ENCODE data around the gene TTLL8. TPM values are rescaled to one million over a fixed set of nuclear protein-coding genes. Genes with fewer than 3 reads are reported as not detected.

The TTLL8 gene
- total RNA-seq, 2 donors from 2014 or later = not detected

DNA sequence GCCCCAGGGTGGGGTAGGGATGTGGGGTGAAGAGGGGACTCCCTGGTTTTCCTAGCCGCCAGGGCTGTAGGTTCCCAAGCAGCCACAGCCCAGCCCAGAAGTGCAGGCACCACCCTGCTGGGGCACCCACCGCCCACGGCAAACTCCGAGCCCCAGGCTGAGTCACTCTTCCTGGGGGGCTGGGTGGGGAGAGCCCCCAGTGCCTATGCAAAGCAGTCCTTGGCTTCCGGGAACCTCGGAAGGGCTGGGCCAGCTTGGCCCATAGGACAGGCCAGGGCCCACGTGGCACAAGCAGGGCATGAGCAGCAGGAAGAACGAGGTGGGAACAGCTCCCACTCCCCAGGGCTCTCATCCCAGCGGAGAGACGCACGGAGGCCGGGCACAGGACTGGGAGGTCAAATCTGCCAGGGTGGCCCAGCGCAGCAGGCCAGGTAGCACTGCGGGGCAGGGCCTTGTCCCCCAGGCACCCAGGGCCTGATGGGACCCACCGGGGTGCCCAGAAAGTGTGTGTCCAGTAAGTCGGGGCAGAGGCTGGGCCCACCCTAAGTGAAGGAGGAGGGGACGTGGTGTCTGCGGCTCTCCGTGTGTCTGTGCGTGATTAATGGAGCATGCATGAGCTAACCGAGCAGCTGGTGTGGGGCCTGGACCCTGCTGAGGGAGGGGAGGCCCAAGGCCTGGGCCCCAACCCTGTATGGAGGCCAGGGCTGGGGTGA, 41.0 kb downstream of the TTLL8 start:
- no peak for ATAC-seq
- TF ChIP-seq, protein P1, sequence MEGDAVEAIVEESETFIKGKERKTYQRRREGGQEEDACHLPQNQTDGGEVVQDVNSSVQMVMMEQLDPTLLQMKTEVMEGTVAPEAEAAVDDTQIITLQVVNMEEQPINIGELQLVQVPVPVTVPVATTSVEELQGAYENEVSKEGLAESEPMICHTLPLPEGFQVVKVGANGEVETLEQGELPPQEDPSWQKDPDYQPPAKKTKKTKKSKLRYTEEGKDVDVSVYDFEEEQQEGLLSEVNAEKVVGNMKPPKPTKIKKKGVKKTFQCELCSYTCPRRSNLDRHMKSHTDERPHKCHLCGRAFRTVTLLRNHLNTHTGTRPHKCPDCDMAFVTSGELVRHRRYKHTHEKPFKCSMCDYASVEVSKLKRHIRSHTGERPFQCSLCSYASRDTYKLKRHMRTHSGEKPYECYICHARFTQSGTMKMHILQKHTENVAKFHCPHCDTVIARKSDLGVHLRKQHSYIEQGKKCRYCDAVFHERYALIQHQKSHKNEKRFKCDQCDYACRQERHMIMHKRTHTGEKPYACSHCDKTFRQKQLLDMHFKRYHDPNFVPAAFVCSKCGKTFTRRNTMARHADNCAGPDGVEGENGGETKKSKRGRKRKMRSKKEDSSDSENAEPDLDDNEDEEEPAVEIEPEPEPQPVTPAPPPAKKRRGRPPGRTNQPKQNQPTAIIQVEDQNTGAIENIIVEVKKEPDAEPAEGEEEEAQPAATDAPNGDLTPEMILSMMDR (IDR thresholded peaks at IDR 0.05) = no peak
- no peak for TF ChIP-seq POLR2A (IDR thresholded peaks at IDR 0.05)
- WGBS, 2 donors = 74 to 76% methylated on average over 5 to 16 of the region's 21 CpGs
- DNase-seq = peak in 1 of 4 donors; percentile 5
- intact Hi-C loops (cut with DNase I) = no loop called here
- Histone ChIP-seq H3K4me1 (peaks cover 8% of the 10 kb centered on the region), H3K4me3 (no peak overlapping the region), H3K27ac (no peak overlapping the region), H3K9me3 (no peaks in the 10 kb centered on the region), H3K36me3 (replicated peaks in 1 of 2; ENCODE audit: insufficient read depth in 1 of 2, low read depth in 2 of 2) (no peaks in the 10 kb centered on the region), H3K27me3 (no peaks in the 10 kb centered on the region)

DNA sequence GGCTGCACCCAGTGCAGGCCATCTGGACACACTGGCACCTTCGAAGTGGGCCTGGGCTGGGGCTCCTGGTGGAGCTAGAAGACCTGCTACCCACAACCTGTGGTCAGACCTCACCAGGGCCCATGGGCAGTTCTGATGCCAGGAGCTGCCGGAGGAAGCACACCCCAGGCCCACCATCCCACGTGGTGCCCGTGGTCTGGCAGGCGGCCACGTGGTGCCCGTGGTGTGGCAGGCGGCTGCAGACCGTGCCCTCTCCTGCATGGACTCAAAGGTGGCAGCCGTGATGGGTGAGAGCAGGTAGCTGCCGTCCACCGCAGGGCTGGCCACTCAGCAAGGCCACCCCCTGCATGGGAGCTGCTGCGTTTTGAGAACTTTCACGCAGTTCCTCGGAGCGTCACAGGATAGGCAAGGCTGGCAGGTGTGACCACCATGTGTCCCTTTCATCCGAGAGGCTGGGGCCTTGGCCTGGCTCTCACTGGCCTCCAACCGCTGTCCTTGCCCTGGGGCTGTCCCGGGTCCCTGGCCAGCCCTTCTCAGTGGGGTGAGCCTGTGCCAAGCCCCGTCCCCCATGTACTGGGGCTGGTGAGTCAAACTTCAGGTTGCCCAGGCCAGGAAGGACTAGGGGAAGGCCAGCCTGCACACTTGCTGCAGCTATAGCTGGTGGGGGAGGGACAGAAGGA, 41.6 kb downstream of the TTLL8 start:
- Histone ChIP-seq H3K36me3 (replicated peaks in 1 of 2; ENCODE audit: insufficient read depth in 1 of 2, low read depth in 2 of 2) (no peaks in the 10 kb centered on the region), H3K4me3 (no peak overlapping the region), H3K27me3 (no peaks in the 10 kb centered on the region), H3K4me1 (peaks cover 8% of the 10 kb centered on the region), H3K9me3 (no peaks in the 10 kb centered on the region), H3K27ac (no peak overlapping the region)
- ATAC-seq (no peak), DNase-seq (peak in 2 of 4 donors; percentile 3 to 8)
- intact Hi-C loops (cut with DNase I) = no loop called here
- no peak for TF ChIP-seq POLR2A (IDR thresholded peaks at IDR 0.05)
- TF ChIP-seq, protein P1 (IDR thresholded peaks at IDR 0.05) = no peak
- whole genome bisulfite sequencing, 2 donors = 87% methylated on average over 18 of the region's 20 CpGs; no CpG with 5 or more reads in 1 of the 2 donors

DNA sequence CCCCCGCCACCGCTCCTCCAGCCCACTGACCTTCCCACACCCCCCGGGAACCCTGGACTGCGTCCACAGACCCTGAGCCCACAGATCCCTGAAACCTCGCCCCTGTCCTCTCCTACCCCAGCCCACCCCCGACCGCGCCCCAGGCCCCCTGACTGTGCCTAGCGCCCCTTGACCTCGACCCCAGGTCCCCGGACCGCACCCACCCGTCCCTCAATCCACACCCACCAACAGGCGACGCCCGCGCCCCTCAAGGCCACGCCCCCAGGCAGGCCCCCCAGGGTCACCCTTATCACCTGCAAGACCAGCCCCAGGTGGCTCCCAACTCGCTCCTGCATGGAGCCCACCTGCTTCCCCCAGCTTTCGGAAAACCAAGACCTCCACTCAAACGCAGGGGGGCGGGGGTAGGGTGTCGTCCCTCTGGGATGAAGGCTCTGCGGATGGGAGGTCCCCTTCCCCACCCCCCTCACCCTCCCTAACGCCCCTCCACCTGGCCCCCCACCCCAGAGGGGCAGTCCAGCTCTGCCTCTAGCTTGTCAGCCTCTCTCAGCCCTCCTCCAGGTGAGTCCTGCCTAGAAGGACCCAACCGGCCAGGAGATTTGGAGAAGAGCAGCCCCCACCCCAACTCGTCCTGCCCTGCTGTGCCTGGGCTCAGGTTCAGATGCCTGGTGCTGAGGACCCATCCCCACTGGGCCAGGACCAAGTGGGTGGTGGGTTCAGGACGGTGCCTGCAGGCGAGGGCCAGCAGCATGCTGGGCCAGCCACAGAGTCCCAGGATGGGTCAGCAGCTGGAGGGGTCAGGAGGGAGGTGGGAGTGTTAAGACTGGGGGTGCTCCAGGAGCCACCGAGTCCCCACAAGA, 42.4 kb downstream of the TTLL8 start:
- H3K4me1 ChIP-seq = peaks cover 8% of the 10 kb centered on the region
- TF ChIP-seq, protein P1 (IDR thresholded peaks at IDR 0.05) = no peak
- no peak for TF ChIP-seq POLR2A (IDR thresholded peaks at IDR 0.05)
- peaks cover 0 to 6% of the 10 kb centered on the region in 2 donors for H3K27me3 ChIP-seq
- intact Hi-C loops (cut with DNase I) = no loop called here
- no peaks in the 10 kb centered on the region for H3K9me3 ChIP-seq
- no peak for ATAC-seq
- peak in 1 of 4 donors; percentile 3 for DNase-seq
- H3K36me3 ChIP-seq (replicated peaks in 1 of 2; ENCODE audit: insufficient read depth in 1 of 2, low read depth in 2 of 2) = no peaks in the 10 kb centered on the region
- no peak overlapping the region for H3K4me3 ChIP-seq
- no peak overlapping the region for H3K27ac ChIP-seq
- WGBS, 2 donors = 47 to 70% methylated on average over 4 to 20 of the region's 30 CpGs

DNA sequence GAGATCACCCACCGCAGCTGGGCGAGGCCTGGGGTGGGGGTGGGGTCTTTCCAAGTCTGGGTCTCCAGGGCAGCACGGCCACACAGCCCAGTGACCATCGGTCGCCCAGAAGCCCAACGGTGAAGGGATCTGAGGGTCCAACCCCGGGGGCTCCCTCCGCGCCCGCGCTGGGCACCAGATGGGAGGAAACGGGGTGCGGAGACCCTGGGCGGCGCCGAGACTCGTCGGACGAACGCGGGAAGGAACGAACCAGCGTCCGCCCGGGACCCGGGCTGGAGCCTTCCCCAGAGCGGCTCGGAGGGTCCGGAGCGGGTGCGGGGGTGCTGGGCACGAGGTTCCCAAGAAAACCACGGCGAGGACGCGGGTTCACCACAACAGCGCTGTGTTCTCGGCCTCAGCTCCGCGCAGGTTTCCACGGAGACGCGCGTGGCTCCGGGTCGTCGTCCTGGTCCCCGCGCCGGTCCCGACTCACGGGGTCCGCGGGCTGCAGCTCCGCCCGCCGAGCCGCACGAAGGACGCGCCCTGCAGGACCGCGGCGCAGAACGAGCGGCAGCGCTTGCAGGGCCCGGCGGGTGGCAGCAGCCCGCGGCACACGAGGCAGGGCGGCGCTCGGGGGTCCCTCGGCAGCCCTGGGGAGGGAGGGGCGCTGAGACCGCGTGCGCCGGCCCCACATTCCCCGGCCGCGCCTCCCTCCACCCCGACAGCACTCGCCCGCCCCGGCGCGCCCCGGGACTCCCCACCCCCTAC, 43.3 kb downstream of the TTLL8 start:
- WGBS, 2 donors = 3 to 20% methylated on average over 1 to 80 of the region's 91 CpGs
- Histone ChIP-seq H3K9me3 (no peaks in the 10 kb centered on the region), H3K27me3 (peaks cover 0 to 12% of the 10 kb centered on the region in 2 donors), H3K36me3 (replicated peaks in 1 of 2; ENCODE audit: insufficient read depth in 1 of 2, low read depth in 2 of 2) (no peaks in the 10 kb centered on the region), H3K4me3 (no peak overlapping the region), H3K27ac (no peak overlapping the region), H3K4me1 (peaks cover 8% of the 10 kb centered on the region)
- TF ChIP-seq, protein P1 (IDR thresholded peaks at IDR 0.05) = no peak
- no peak for TF ChIP-seq POLR2A (IDR thresholded peaks at IDR 0.05)
- peak in 1 of 4 donors; percentile 6 for DNase-seq
- ATAC-seq = no peak
- intact Hi-C loops (cut with DNase I) = no loop called here
